ENCODE data around the gene TSPAN1. TPM values are rescaled to one million over a fixed set of nuclear protein-coding genes. Genes with fewer than 3 reads are reported as not detected.
"Not testable (repeated sequence)": the region's sequence is repeated elsewhere in the genome, so short reads cannot be mapped to it uniquely, and the experiment has no call there.

The TSPAN1 gene

DNA sequence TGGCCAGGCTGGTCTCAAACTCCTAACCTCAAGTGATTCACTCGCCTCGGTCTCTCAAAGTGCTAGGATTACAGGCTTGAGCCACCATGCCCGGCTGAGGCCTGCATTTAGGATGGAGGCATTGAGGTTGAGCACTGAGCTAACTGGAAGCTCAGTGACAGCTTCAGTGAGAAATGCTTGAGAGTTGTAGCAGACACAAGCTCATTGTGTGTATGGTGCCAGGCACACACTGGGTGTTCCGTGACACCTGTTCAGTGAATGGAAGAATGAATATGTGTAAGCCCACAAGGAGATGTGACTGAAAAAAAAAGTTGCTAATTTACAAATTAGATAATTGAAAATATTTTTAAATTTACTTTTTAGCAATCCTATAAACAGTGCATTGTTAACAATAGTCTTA is 50.1 kb downstream of the TSPAN1 start:
- no peak overlapping the region for H3K18ac ChIP-seq (ENCODE audit: low read length)
- H2BK15ac ChIP-seq (replicated peaks; ENCODE audit: low read depth): no peak overlapping the region
- no peak overlapping the region for H3K23ac ChIP-seq (ENCODE audit: low read length)
- no peaks in the 10 kb centered on the region for H3K79me1 ChIP-seq (ENCODE audit: low read length)
- no peak overlapping the region for H2BK5ac ChIP-seq (ENCODE audit: low read length)
- H4K5ac ChIP-seq (ENCODE audit: low read length): no peak overlapping the region
- H3K4me3 ChIP-seq (ENCODE audit: low read length): no peak overlapping the region
- H3K4me1 ChIP-seq (ENCODE audit: control insufficient read depth, low read depth, low read length): peaks cover 7% of the 10 kb centered on the region
- no peak overlapping the region for H3K27ac ChIP-seq (ENCODE audit: low read depth, low read length)
- H3K4me2 ChIP-seq (ENCODE audit: low read length): no peak overlapping the region
- WGBS (ENCODE audit: extremely low coverage, insufficient coverage, low lambda C conversion rate): no CpG with 5 or more reads among the region's 4 CpGs
- no peaks in the 10 kb centered on the region for H3K36me3 ChIP-seq (ENCODE audit: control insufficient read depth, insufficient read depth, low read length)
- no peak overlapping the region for H2AK5ac ChIP-seq (ENCODE audit: low read length)
- H3K79me2 ChIP-seq (ENCODE audit: control insufficient read depth, insufficient read depth, low read length): no peaks in the 10 kb centered on the region
- H3K56ac ChIP-seq (ENCODE audit: low read length): no peak overlapping the region
- no peak overlapping the region for H3K4ac ChIP-seq (ENCODE audit: low read depth, low read length)
- H3K27me3 ChIP-seq (ENCODE audit: insufficient read depth, low read length, poor library complexity): no peaks in the 10 kb centered on the region
- no peak overlapping the region for H4K8ac ChIP-seq (ENCODE audit: low read depth, low read length)
- no peak overlapping the region for H2BK120ac ChIP-seq (ENCODE audit: low read depth, low read length)
- H3K9ac ChIP-seq (ENCODE audit: low read length): no peak overlapping the region
- DNase-seq: no peak

DNA sequence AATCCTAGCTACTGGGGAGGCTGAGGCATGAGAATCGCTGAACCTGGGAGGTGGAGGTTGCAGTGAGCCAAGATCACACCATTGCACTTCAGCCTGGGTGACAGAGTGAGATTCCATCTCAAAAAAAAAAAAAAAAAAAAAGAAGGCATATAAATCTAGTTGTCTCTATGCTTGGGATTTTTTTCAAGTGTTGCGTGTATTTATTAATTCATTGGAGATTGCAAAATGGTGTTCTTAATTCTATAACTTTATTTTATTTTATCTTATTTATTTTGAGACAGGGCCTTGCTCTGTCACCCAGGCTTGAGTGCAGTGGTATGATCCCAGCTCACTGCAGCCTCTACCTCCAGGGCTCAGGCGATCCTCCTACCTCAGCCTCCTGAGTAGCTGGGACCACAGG is 56.3 kb downstream of the TSPAN1 start:
- H3K56ac ChIP-seq (ENCODE audit: low read length); H2BK120ac ChIP-seq (ENCODE audit: low read depth, low read length); H3K4ac ChIP-seq (ENCODE audit: low read depth, low read length); H3K79me2 ChIP-seq (ENCODE audit: control insufficient read depth, insufficient read depth, low read length); H2BK5ac ChIP-seq (ENCODE audit: low read length); H2AK5ac ChIP-seq (ENCODE audit: low read length); H3K23ac ChIP-seq (ENCODE audit: low read length); H3K79me1 ChIP-seq (ENCODE audit: low read length); H3K4me3 ChIP-seq (ENCODE audit: low read length); H2BK15ac ChIP-seq (replicated peaks; ENCODE audit: low read depth); H3K18ac ChIP-seq (ENCODE audit: low read length); H3K9ac ChIP-seq (ENCODE audit: low read length); H3K27me3 ChIP-seq (ENCODE audit: insufficient read depth, low read length, poor library complexity); H3K36me3 ChIP-seq (ENCODE audit: control insufficient read depth, insufficient read depth, low read length); H3K4me1 ChIP-seq (ENCODE audit: control insufficient read depth, low read depth, low read length); H3K4me2 ChIP-seq (ENCODE audit: low read length); H4K5ac ChIP-seq (ENCODE audit: low read length); DNase-seq; H4K8ac ChIP-seq (ENCODE audit: low read depth, low read length); H3K27ac ChIP-seq (ENCODE audit: low read depth, low read length): not testable (repeated sequence)
- no CpG with 5 or more reads among the region's 3 CpGs for WGBS (ENCODE audit: extremely low coverage, insufficient coverage, low lambda C conversion rate)

Small RNA genes lying within 50 kb of the gene (small RNA-seq; reads per million reads assigned to genes)
- not detected for gene AL672043.1 (ENCODE audit: insufficient read depth)
